ENCODE measurements around the gene MPL.

Gene MPL

DNA sequence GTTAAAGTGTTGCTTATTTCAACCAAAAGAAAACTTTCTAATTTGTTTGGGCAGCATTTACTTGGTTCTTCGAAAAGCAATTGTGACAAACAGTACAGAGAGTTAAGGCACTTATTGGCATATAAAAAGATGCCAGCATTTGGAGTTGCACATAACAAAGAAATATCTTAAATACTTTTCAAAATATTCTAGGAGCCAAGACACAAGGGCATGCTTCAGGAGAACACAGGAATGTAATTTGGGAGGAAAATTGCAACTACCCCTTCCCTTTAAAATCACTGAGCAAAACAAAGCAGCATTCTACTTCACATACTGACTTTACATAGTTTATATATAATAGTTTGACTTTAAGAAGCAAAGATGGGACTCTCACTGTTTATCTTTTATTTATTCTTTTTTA lies 41.4 kb upstream of the MPL start:
- Histone ChIP-seq H3K4me2 (peak overlapping the region; percentile 56; the same call in 1 of the 2 replicates), H2AFZ (ENCODE audit: low read depth) (peak overlapping the region; percentile 29; the same call in 1 of the 2 replicates)

DNA sequence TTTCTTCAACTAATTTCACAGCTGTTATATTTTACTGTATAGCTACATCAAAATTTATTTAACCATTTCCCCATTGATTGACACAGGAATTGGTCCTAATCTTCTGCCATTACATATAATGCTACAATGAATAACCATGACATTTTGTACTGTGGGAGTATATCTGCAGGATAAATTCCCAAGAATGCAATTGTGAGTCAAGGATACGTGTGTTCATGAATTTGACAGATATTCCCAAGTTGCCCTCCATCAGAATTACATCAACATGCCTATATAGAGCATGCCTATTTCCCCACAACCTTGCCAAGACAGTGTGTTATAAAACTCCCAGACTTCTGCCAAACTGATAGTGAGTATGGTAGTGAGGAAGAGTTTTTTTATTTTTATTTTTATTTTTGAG lies 39.6 kb upstream of the MPL start:
- no peak overlapping the region for H3K27ac ChIP-seq
- no peak overlapping the region for H2AFZ ChIP-seq (ENCODE audit: low read depth)
- H3K4me3 ChIP-seq (IDR thresholded peaks at IDR 0.05; ENCODE audit: insufficient read depth, low read depth, low read length): no peak overlapping the region
- no peaks in the 10 kb centered on the region for H3K27me3 ChIP-seq (ENCODE audit: insufficient read depth, low read depth)
- TF ChIP-seq, protein P1, sequence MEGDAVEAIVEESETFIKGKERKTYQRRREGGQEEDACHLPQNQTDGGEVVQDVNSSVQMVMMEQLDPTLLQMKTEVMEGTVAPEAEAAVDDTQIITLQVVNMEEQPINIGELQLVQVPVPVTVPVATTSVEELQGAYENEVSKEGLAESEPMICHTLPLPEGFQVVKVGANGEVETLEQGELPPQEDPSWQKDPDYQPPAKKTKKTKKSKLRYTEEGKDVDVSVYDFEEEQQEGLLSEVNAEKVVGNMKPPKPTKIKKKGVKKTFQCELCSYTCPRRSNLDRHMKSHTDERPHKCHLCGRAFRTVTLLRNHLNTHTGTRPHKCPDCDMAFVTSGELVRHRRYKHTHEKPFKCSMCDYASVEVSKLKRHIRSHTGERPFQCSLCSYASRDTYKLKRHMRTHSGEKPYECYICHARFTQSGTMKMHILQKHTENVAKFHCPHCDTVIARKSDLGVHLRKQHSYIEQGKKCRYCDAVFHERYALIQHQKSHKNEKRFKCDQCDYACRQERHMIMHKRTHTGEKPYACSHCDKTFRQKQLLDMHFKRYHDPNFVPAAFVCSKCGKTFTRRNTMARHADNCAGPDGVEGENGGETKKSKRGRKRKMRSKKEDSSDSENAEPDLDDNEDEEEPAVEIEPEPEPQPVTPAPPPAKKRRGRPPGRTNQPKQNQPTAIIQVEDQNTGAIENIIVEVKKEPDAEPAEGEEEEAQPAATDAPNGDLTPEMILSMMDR (conservative IDR thresholded peaks at IDR 0.05; ENCODE audit: low read depth, low read length): no peak
- no peaks in the 10 kb centered on the region for H3K79me2 ChIP-seq (ENCODE audit: insufficient read depth, low read depth)
- peaks cover 23% of the 10 kb centered on the region for H3K4me1 ChIP-seq (ENCODE audit: low read depth, poor library complexity, severe bottlenecking)
- H3K9ac ChIP-seq: no peak overlapping the region
- no peaks in the 10 kb centered on the region for H4K20me1 ChIP-seq (ENCODE audit: insufficient read depth)
- H3K36me3 ChIP-seq (ENCODE audit: insufficient read depth): no peaks in the 10 kb centered on the region
- H3K4me2 ChIP-seq: no peak overlapping the region

More for the DNA sequence above, 41.4 kb upstream of the MPL start:
- no peak overlapping the region; the same call in 1 of the 2 replicates for H3K9ac ChIP-seq
- no peaks in the 10 kb centered on the region for H3K79me2 ChIP-seq (ENCODE audit: insufficient read depth, low read depth)
- no peaks in the 10 kb centered on the region for H4K20me1 ChIP-seq (ENCODE audit: insufficient read depth)
- no peak overlapping the region for H3K4me3 ChIP-seq (IDR thresholded peaks at IDR 0.05; ENCODE audit: insufficient read depth, low read depth, low read length)
- peaks cover 23% of the 10 kb centered on the region for H3K4me1 ChIP-seq (ENCODE audit: low read depth, poor library complexity, severe bottlenecking)
- H3K27me3 ChIP-seq (ENCODE audit: insufficient read depth, low read depth): no peaks in the 10 kb centered on the region
- H3K27ac ChIP-seq: peak overlapping the region; percentile 34; the same call in 1 of the 2 replicates
- TF ChIP-seq, protein P1 (conservative IDR thresholded peaks at IDR 0.05; ENCODE audit: low read depth, low read length): no peak
- no peaks in the 10 kb centered on the region for H3K36me3 ChIP-seq (ENCODE audit: insufficient read depth)

DNA sequence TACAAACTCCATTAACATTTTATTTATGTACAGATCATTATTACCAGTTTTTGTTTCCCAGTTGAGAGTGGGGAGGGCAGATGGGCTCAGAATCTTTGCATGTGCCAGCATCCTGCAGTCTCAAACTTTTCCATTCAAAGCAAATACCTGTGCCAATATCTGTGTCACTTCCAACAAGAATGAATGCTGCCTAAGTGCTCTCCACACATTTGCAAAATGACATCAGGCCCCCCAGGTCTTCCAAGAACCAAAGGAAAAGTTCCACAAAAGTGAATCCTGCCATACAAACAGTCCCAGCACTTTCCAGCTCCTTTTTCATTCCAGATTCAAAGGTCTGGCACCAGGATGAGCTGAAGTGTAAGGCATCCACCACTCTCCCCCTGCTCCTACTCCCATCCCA lies 38.5 kb upstream of the MPL start:
- no peak overlapping the region for H3K4me3 ChIP-seq (IDR thresholded peaks at IDR 0.05; ENCODE audit: insufficient read depth, low read depth, low read length)
- H3K27ac ChIP-seq: no peak overlapping the region
- no peak overlapping the region for H3K4me2 ChIP-seq
- H2AFZ ChIP-seq (ENCODE audit: low read depth): no peak overlapping the region
- no peaks in the 10 kb centered on the region for H4K20me1 ChIP-seq (ENCODE audit: insufficient read depth)
- H3K36me3 ChIP-seq (ENCODE audit: insufficient read depth): no peaks in the 10 kb centered on the region
- H3K9ac ChIP-seq: no peak overlapping the region
- no peaks in the 10 kb centered on the region for H3K27me3 ChIP-seq (ENCODE audit: insufficient read depth, low read depth)
- H3K4me1 ChIP-seq (ENCODE audit: low read depth, poor library complexity, severe bottlenecking): peaks cover 23% of the 10 kb centered on the region
- H3K79me2 ChIP-seq (ENCODE audit: insufficient read depth, low read depth): no peaks in the 10 kb centered on the region
- TF ChIP-seq, protein P1 (conservative IDR thresholded peaks at IDR 0.05; ENCODE audit: low read depth, low read length): no peak

DNA sequence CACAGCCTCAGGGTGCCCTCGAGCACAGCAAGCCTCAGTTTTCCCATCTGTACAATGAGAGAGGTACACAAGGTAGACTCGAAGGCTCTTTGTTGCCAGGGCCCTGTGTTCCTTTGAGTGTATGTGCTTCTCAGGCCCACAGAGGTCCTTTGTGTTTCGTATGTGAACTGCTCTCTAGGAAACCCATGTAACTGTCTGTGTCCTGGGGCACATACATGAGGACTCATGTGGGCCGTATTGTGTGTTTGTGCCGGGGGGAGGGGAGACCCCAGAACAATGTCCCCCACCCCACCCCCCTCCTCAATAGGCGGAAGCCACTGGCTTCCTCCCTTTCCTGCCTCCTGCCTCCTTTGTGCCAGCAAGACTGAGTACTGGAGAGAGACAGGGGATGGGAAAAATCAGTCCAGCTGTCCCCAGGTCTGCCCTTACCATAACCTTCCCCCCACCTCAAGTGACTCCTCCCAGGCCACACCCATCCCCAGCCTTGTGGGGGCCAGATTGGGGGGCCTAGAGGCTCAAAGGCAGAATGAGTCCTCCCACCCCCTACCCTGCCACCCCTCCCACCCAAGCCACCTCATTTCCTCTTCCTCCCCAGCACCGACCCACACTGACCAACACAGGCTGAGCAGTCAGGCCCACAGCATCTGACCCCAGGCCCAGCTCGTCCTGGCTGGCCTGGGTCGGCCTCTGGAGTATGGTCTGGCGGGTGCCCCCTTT lies 37.1 kb upstream of the MPL start, which contains the start of gene TIE1:
Gene TIE1 (plus strand): TSS at position 605 of the 717 bp plus-strand sequence. CDS start 90 bp downstream, at position 695.
- no peak within 1 kb of the TSS for H3K4me2 ChIP-seq
- H4K20me1 ChIP-seq (ENCODE audit: insufficient read depth): no peaks in the 10 kb centered on the region
- no peak within 1 kb of the TSS for H2AFZ ChIP-seq (ENCODE audit: low read depth)
- H3K27me3 ChIP-seq (ENCODE audit: insufficient read depth, low read depth): no peaks in the 10 kb centered on the region
- no peaks in the 10 kb centered on the region for H3K79me2 ChIP-seq (ENCODE audit: insufficient read depth, low read depth)
- H3K4me1 ChIP-seq (ENCODE audit: low read depth, poor library complexity, severe bottlenecking): peaks cover 11% of the 10 kb centered on the region
- H3K4me3 ChIP-seq (IDR thresholded peaks at IDR 0.05; ENCODE audit: insufficient read depth, low read depth, low read length): no peak within 1 kb of the TSS
- no peak within 1 kb of the TSS for H3K27ac ChIP-seq
- TF ChIP-seq, protein P1 (conservative IDR thresholded peaks at IDR 0.05; ENCODE audit: low read depth, low read length): no peak
- no peak within 1 kb of the TSS for H3K9ac ChIP-seq
- H3K36me3 ChIP-seq (ENCODE audit: insufficient read depth): no peaks in the 10 kb centered on the region
